ENCODE data around the gene CPNE2. TPM values are rescaled to one million over a fixed set of nuclear protein-coding genes. Genes with fewer than 3 reads are reported as not detected.
"Not testable (repeated sequence)": the region's sequence is repeated elsewhere in the genome, so short reads cannot be mapped to it uniquely, and the experiment has no call there.

Gene CPNE2
- total RNA-seq, 1 experiment from 2014 or later, result 5.1 TPM

DNA sequence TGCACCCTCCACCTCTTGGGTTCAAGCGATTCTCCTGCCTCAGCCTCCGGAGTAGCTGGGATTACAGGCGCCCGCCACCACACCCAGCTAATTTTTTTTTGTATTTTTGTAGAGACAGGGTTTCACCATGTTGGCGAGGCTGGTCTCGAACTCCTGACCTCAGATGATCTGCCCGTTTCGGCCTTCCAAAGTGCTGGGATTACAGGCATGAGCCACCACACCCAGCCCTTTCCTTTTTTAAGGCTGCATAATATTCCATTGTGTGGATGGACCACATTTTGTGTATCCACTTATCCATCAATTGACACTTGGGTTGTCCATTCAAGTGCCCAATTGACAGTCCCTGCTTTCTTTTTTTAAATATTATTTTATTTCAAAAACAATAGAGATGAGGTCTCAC lies 29.2 kb upstream of the CPNE2 start:
- not testable (repeated sequence) for H3K9me3 ChIP-seq (ENCODE audit: low read length); H3K79me2 ChIP-seq (ENCODE audit: low read length); H3K4me2 ChIP-seq (ENCODE audit: low read depth, low read length, poor library complexity, severe bottlenecking); H3K9me2 ChIP-seq (replicated peaks; ENCODE audit: insufficient read depth, low read length); H3K4me3 ChIP-seq (ENCODE audit: low read length); H3K27me3 ChIP-seq (ENCODE audit: low read length); H3K27ac ChIP-seq (ENCODE audit: low read length); H4K20me1 ChIP-seq (ENCODE audit: insufficient read depth, low read depth, low read length); DNase-seq; H2AFZ ChIP-seq (ENCODE audit: low read length); H3K9ac ChIP-seq (ENCODE audit: low read length); H3K4me1 ChIP-seq (ENCODE audit: low read length)
- peaks cover 14% of the 10 kb centered on the region; the same call in 1 of the 2 replicates for H3K36me3 ChIP-seq (ENCODE audit: insufficient read depth, low read length)

- Histone ChIP-seq H2AFZ (ENCODE audit: low read length) (no peak overlapping the region), H3K27ac (ENCODE audit: low read length) (peak overlapping the region; percentile 17; the same call in 1 of the 2 replicates), H4K20me1 (ENCODE audit: insufficient read depth, low read depth, low read length) (no peaks in the 10 kb centered on the region), H3K36me3 (ENCODE audit: insufficient read depth, low read length) (peaks cover 7% of the 10 kb centered on the region; the same call in 1 of the 2 replicates), H3K27me3 (ENCODE audit: low read length) (no peaks in the 10 kb centered on the region), H3K9me2 (replicated peaks; ENCODE audit: insufficient read depth, low read length) (no peaks in the 10 kb centered on the region), H3K9ac (ENCODE audit: low read length) (no peak overlapping the region), H3K4me1 (ENCODE audit: low read length) (no peaks in the 10 kb centered on the region), H3K4me2 (ENCODE audit: low read depth, low read length, poor library complexity, severe bottlenecking) (no peak overlapping the region), H3K4me3 (ENCODE audit: low read length) (no peak overlapping the region), H3K79me2 (ENCODE audit: low read length) (no peaks in the 10 kb centered on the region), H3K9me3 (ENCODE audit: low read length) (no peaks in the 10 kb centered on the region)
- no peak for DNase-seq
Measured at GRCh38 chr16:57064995-57065394, 27.4 kb upstream of the CPNE2 start.

GRCh38 chr16:57066625-57067024 lies 25.8 kb upstream of the CPNE2 start:
- Histone ChIP-seq H3K36me3 (ENCODE audit: insufficient read depth, low read length) (peaks cover 5% of the 10 kb centered on the region; the same call in 1 of the 2 replicates), H3K27ac (ENCODE audit: low read length) (0 out of 2 replicates have a peak overlapping the region, but pooled peaks have one; percentile 23), H2AFZ (ENCODE audit: low read length) (no peak overlapping the region), H3K9ac (ENCODE audit: low read length) (no peak overlapping the region), H3K9me2 (replicated peaks; ENCODE audit: insufficient read depth, low read length) (no peaks in the 10 kb centered on the region), H4K20me1 (ENCODE audit: insufficient read depth, low read depth, low read length) (no peaks in the 10 kb centered on the region), H3K9me3 (ENCODE audit: low read length) (no peaks in the 10 kb centered on the region), H3K4me1 (ENCODE audit: low read length) (no peaks in the 10 kb centered on the region), H3K79me2 (ENCODE audit: low read length) (no peaks in the 10 kb centered on the region), H3K4me3 (ENCODE audit: low read length) (no peak overlapping the region), H3K4me2 (ENCODE audit: low read depth, low read length, poor library complexity, severe bottlenecking) (no peak overlapping the region), H3K27me3 (ENCODE audit: low read length) (no peaks in the 10 kb centered on the region)
- DNase-seq, result no peak

GRCh38 chr16:57067347-57067746 lies 25.0 kb upstream of the CPNE2 start:
- Histone ChIP-seq H3K27ac (ENCODE audit: low read length) (peak overlapping the region; percentile 23; the same call in 1 of the 2 replicates), H2AFZ (ENCODE audit: low read length) (no peak overlapping the region), H3K4me1 (ENCODE audit: low read length) (peaks cover 3% of the 10 kb centered on the region; the same call in 1 of the 2 replicates), H3K4me2 (ENCODE audit: low read depth, low read length, poor library complexity, severe bottlenecking) (no peak overlapping the region), H4K20me1 (ENCODE audit: insufficient read depth, low read depth, low read length) (no peaks in the 10 kb centered on the region), H3K9ac (ENCODE audit: low read length) (no peak overlapping the region), H3K27me3 (ENCODE audit: low read length) (no peaks in the 10 kb centered on the region), H3K4me3 (ENCODE audit: low read length) (no peak overlapping the region), H3K36me3 (ENCODE audit: insufficient read depth, low read length) (peaks cover 1% of the 10 kb centered on the region; the same call in 1 of the 2 replicates), H3K79me2 (ENCODE audit: low read length) (no peaks in the 10 kb centered on the region), H3K9me3 (ENCODE audit: low read length) (no peaks in the 10 kb centered on the region), H3K9me2 (replicated peaks; ENCODE audit: insufficient read depth, low read length) (no peaks in the 10 kb centered on the region)
- no peak for DNase-seq

DNA sequence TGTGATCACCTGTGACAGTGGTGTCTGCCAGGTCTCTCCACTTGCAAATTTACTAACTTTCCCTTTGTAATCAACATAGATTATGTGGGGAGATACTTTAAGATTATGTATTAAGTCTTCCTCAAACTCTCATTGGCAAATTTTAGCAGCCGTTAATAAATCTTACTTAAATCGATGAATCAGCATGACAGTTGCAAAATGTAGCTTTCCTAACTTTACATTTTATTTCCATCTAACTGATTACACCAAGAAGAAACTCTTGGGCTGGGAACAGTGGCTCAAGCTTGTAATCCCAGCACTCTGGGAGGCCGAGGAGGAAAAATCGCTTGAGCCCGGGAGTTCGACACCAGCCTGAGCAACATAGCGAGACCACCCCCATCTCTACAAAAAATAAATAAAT lies 23.3 kb upstream of the CPNE2 start:
- Histone ChIP-seq H3K27me3 (ENCODE audit: low read length) (no peaks in the 10 kb centered on the region), H3K9me3 (ENCODE audit: low read length) (no peaks in the 10 kb centered on the region), H3K36me3 (ENCODE audit: insufficient read depth, low read length) (no peaks in the 10 kb centered on the region), H3K4me2 (ENCODE audit: low read depth, low read length, poor library complexity, severe bottlenecking) (no peak overlapping the region), H3K9ac (ENCODE audit: low read length) (no peak overlapping the region), H3K4me1 (ENCODE audit: low read length) (peaks cover 3% of the 10 kb centered on the region; the same call in 1 of the 2 replicates), H4K20me1 (ENCODE audit: insufficient read depth, low read depth, low read length) (no peaks in the 10 kb centered on the region), H3K9me2 (replicated peaks; ENCODE audit: insufficient read depth, low read length) (no peaks in the 10 kb centered on the region), H3K79me2 (ENCODE audit: low read length) (no peaks in the 10 kb centered on the region), H2AFZ (ENCODE audit: low read length) (no peak overlapping the region), H3K27ac (ENCODE audit: low read length) (no peak overlapping the region), H3K4me3 (ENCODE audit: low read length) (no peak overlapping the region)
- DNase-seq, result no peak

GRCh38 chr16:57069635-57070370 lies 22.6 kb upstream of the CPNE2 start:
- Histone ChIP-seq H3K4me2 (ENCODE audit: low read depth, low read length, poor library complexity, severe bottlenecking) (no peak overlapping the region), H4K20me1 (ENCODE audit: insufficient read depth, low read depth, low read length) (no peaks in the 10 kb centered on the region), H3K27ac (ENCODE audit: low read length) (no peak overlapping the region), H3K4me1 (ENCODE audit: low read length) (peaks cover 3% of the 10 kb centered on the region; the same call in 1 of the 2 replicates), H3K36me3 (ENCODE audit: insufficient read depth, low read length) (0 out of 2 replicates have a peak, but pooled peaks cover 3% of the 10 kb centered on the region), H3K9ac (ENCODE audit: low read length) (no peak overlapping the region), H3K9me3 (ENCODE audit: low read length) (no peaks in the 10 kb centered on the region), H3K4me3 (ENCODE audit: low read length) (no peak overlapping the region), H2AFZ (ENCODE audit: low read length) (no peak overlapping the region), H3K9me2 (replicated peaks; ENCODE audit: insufficient read depth, low read length) (no peaks in the 10 kb centered on the region), H3K27me3 (ENCODE audit: low read length) (no peaks in the 10 kb centered on the region), H3K79me2 (ENCODE audit: low read length) (no peaks in the 10 kb centered on the region)
- DNase-seq, result no peak

DNA sequence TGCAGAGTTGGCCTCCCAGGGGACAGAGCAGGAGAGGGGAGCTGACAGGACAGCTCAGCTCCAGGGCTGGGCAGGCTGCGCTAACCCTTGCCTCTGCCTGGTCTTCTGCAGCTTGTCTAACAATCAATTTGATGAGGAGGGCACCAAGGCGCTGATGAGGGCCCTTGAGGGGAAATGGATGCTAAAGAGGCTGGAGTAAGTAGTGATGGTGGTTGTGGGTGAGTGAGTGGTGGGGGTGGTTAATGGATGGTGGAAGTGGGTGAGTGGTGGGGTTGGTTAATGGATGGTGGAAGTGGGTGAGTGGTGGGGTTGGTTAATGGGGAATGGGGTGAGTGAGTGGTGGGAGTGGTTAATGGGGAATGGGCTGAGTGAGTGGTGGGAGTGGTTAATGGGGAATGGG lies 22.0 kb upstream of the CPNE2 start:
- Histone ChIP-seq H3K27ac (ENCODE audit: low read length) (no peak overlapping the region), H3K79me2 (ENCODE audit: low read length) (no peaks in the 10 kb centered on the region)

GRCh38 chr16:57071081-57071732 lies 21.2 kb upstream of the CPNE2 start:
- H3K79me2 ChIP-seq (ENCODE audit: low read length); H3K27ac ChIP-seq (ENCODE audit: low read length); H3K36me3 ChIP-seq (ENCODE audit: insufficient read depth, low read length); H3K4me2 ChIP-seq (ENCODE audit: low read depth, low read length, poor library complexity, severe bottlenecking); H3K9me2 ChIP-seq (replicated peaks; ENCODE audit: insufficient read depth, low read length); H2AFZ ChIP-seq (ENCODE audit: low read length); H3K4me3 ChIP-seq (ENCODE audit: low read length); H3K27me3 ChIP-seq (ENCODE audit: low read length); H4K20me1 ChIP-seq (ENCODE audit: insufficient read depth, low read depth, low read length); DNase-seq; H3K9ac ChIP-seq (ENCODE audit: low read length); H3K4me1 ChIP-seq (ENCODE audit: low read length); H3K9me3 ChIP-seq (ENCODE audit: low read length): not testable (repeated sequence)

More for the DNA sequence above, 22.0 kb upstream of the CPNE2 start:
- no peak overlapping the region for H3K4me3 ChIP-seq (ENCODE audit: low read length)
- DNase-seq, result no peak
- 0 out of 2 replicates have a peak, but pooled peaks cover 4% of the 10 kb centered on the region for H3K36me3 ChIP-seq (ENCODE audit: insufficient read depth, low read length)
- no peak overlapping the region for H3K9ac ChIP-seq (ENCODE audit: low read length)
- no peaks in the 10 kb centered on the region for H4K20me1 ChIP-seq (ENCODE audit: insufficient read depth, low read depth, low read length)
- H3K9me3 ChIP-seq (ENCODE audit: low read length), result no peaks in the 10 kb centered on the region
- H3K9me2 ChIP-seq (replicated peaks; ENCODE audit: insufficient read depth, low read length), result no peaks in the 10 kb centered on the region
- H2AFZ ChIP-seq (ENCODE audit: low read length), result no peak overlapping the region
- no peaks in the 10 kb centered on the region for H3K27me3 ChIP-seq (ENCODE audit: low read length)
- H3K4me2 ChIP-seq (ENCODE audit: low read depth, low read length, poor library complexity, severe bottlenecking), result no peak overlapping the region
- H3K4me1 ChIP-seq (ENCODE audit: low read length), result peaks cover 3% of the 10 kb centered on the region; the same call in 1 of the 2 replicates

Data from Karpas-422 (cell line).